HG03520 (cell line): ENCODE results near the gene SLIT3.

Experiments
- ATAC-seq: cut with Tn5 transposase; IDR thresholded peaks from one replicate; pipeline ENCODE4 v1.9.1; 2021; ENCODE audit warnings: mild to moderate bottlenecking, moderate library complexity; ENCODE audit not compliant: unreplicated experiment

Gene SLIT3

DNA sequence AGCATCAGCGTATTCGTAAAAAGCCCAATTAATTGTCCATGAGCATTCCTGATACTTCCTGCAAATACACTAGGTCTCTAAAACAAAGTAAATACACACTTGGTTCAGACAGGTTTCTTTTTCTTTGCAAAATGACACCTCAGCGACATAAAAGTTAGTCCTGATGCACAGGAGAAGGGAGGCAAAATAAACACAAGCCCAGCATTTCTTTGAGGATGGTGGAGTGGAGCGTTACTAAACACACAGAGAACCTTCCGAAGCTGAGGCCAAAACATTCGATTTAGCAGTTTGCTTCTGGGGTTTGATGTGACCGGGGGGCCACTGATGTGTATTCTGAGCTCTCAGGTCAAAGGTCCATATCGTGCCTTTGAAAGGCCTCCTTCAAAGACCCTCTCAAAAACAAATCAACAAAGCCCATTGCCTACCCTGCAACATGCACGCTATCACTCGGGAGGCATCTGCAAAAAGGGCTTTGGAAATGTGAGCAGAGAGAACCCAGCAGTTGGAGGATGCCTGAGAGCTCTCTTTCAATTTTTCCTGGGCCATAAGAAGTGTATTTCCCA, 453.3 kb downstream of the SLIT3 start:
- ATAC-seq: no peak

DNA sequence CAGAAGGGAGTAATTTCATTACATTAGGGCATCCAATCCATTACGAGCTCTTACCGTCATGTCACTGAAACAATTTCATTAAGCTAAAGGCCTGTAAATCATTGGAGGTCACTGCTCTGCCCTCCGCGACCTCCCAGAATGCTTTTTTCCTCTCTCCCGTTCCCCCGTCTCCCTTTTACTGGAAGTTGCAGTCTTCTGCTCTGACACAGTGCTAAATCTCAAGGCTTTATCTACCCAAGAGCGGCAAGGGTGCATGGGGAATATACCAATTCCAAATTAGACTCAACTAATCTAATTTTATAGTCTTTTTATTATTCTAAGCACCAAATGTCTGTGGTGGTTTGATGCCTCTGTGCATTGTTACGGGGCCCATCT, 456.0 kb downstream of the SLIT3 start:
- no peak for ATAC-seq

DNA sequence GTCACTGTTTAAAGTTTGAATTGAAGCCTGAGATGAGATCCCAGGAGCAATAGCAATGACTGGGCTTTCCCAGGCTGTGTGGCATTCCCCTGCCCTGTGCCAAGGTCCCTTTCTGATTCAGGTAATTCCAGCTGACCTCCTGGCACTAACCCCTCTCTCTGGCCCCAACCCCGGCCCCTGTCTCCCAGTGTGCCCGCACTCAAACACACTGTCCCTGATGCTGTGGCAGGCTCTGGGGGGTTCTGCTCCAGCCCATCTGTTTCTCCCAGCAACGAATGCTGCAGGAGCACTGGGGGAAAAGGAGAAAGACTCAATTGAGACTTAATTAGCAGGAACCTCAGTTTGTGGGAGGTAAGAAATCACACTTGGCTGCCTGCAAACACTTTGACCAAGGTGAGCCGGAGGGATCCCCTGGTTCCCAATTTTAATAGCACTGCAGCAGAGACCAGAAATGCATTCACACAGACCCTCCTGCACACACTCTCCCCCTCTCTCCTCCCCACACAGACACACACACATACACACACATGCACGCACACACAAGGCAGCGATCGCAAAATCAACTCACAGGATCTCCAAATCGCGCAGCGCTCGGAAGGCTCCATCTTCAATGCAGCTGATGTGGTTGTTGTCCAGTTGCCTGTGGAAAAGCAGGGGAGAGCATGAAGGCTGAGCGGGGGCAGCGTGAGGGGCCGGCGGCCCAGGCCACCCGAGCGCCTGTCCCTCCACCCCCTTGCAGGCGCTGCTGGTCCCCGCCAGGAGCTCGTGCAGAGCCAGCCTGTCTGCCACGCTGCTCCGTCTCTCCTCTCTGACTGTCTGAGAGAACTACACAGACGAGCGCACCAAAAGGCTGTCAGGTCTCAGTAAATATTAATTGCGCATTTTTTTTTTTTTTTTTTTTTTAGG, 456.7 kb downstream of the SLIT3 start:
- ATAC-seq: no peak

DNA sequence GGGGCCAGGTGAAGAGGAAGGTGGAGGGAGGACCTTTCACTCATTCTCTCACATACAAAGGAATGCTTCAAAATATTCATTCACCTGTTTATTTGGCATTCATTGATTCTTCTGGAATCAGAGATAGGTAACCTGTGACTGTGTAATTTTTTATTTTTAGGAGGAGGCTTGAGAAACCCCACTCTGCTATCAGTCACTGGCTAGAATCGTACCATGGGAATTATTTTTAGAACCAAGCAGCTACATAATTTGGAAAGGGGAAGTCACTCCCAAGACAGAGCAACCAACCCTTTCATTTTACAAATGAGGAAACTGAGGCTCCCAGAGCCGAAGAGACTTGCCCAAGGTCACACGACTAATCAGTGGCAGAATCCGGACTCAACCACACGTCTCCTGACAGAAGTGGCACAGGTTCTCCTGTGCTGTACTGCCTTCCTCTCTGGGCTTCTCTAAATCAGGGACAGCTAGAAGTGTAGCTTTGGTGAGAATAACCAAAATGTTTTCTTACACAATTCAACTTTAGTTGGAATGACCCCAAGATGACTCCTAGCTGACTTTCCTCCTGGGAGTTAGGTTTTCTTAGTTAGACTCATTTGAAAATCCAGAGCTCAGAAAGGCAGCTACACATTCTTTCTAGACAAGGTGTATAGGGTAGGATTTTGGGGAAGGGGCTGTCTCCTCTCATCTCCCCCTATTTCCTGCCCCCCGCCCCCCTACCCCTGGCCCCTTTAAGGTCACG, 457.5 kb downstream of the SLIT3 start:
- no peak for ATAC-seq

DNA sequence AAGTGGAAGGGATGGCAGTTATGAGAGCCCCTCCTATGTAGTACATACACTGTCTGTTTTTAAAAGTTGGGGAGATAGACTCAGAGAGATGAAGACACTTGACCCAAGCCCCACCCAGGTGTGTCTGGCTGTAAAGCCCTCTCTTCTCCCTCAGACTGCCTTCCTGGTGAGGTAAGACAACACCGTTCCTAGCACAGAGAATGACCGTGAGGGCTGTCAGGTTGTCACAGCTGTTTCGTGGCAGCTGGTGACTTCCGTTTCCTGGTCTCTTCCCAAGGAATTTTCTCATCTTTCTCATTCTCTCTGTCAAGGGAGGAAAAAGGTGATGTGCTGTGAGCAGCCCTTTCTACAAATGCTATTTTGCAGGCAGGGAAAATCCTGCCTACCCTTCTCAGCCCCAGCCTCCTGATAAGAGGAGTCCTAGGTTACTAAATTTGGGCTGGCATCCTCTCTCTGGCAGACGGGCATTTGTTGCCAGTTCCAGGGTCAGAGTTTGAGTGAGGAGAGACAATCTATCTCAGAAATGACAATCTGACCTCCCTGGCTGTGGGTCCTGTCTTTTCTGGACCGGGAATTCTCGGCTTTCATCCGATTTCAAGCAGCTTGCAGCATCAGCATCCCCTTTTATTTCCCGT, 458.3 kb downstream of the SLIT3 start:
- ATAC-seq: no peak

DNA sequence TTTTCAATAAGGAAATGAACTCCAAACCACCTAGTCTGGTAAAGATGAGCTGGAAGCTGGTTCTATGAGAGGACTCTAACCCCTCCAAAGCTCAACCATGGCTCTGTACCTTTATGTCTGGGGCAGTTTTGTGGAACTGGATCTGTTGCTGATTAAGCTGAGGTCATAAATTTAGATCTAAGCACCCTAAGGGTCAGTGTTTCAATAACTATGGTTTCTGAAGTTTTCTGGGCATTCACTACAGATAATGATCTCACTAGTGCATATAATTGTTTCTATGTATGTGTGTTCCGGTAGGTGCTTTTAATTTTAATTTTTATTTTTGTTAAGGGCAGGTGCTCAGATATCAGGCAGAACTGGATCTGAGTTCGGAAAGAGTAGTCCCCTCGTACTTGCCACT, 463.1 kb downstream of the SLIT3 start:
- ATAC-seq: no peak

DNA sequence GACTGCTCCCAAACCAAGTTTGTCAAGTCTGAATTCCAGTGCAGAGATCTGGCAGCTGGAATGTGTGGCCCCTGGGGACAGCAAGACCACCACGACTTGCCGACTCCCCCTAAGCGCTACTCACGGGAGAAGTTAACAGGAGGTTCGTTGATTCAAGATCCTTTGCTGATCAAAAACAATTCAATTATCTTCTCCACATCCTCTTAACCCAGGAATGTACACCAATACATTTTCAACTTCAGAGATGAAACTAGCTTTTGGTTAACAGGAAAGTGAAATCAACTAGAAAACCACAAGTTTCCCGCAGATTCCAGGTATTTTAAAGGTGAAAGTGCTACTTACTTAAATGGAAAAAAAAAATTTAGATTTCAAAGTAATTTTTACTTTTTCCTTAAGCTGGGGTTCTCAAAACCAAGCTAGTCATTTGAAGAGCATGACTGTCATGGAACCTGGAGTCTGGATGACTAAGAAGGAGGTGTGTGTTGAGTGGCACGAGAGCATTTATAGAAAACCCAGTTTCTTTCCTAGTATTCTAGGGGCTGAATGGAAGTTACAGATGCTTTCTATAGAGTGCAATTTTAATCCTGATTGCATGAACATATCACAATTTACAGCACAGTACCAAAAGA, 464.2 kb downstream of the SLIT3 start:
- ATAC-seq: no peak

DNA sequence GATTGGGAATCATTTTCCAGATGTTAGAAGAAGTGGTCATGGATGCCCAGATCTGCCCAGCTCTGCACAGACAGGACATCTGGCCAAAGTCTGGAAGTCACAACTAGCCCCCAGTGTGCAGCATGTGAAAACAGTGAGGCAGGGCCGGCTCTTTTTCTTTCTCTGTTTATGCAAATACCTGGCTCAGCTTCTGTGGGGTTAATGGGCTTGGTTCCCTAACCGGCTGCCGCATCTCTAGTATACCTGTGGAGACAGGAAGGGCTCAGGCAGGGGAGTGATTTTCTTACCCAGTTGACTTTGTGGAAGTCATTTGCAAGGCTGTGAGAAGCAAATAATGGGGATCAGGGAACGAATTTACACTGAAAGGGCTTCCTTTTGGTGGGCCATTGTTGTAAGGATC, 467.0 kb downstream of the SLIT3 start:
- ATAC-seq: no peak

DNA sequence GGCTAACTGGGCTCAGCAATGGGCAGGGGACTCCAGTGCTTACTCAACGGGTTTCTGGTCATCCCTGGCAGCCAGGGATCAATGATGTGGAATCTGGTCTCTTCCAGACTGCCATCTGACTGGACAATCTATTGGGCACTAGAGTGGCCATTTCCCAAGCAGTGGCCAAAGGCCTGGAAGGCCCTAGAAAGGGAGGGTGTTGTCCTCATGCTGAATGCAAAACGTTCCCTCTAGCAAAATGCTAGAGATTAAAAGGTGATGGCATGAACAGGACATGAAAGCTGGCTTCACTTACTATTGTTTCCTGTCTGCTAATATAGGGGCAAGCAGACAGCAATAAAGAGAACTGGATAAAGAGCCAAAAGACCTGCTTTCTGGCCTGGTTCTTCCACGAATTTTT, 467.6 kb downstream of the SLIT3 start:
- no peak for ATAC-seq

DNA sequence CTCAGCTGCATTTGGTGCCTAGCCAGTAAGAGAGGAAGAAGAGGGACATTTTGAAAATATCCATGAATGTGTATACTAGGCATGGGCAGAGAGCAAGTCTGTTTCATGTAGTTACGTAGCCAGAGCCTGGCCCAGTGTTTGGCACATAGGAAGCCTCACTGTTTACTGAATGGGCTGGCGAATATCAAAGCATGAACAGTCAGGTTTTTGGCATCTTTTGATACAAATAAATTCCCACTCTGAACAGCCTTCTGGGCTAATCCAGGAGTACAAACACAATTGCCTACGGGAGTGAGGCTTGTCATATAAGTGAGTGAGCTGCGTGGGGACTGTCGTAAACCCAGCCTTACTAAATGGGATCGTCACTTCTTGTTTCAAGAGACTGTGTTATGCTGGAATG, 468.6 kb downstream of the SLIT3 start:
- ATAC-seq: no peak

DNA sequence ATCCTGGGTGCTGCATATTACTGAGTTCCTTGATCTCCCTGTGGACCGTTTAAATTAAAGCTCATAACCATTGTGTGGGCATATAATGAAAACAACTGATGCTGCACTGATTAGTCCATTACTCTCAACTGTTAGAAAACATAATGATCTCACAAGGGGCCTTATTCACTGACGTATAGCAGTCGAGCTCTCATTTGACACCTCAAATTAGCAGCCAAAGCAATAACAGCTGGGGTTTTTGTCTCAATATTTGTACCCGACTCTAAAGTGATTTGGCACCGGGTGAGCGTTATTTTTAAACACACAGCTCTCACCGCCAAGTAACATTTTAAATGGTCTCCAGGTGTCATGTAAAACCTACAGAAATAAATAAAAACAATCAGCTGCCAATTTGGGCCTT, 469.6 kb downstream of the SLIT3 start:
- ATAC-seq: no peak

DNA sequence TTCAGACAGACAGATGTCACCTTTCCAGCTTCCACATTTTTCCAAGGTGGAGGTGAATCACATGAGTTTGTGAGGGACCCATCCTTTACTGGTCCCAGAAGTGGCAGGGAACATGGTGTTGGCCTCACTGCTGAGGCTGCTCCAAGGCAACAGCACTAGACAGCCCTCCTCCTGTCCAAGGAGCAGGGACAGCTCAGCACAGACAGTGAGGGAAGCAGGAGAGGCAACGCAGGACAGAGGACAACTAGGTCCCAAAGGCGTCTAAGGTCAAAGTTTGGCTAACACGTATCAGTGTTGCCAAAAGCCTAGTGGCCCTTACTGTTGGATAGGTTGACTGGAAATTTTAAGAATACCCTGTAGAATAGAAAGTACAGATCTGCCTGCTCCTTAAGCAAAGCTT, 470.1 kb downstream of the SLIT3 start:
- no peak for ATAC-seq

DNA sequence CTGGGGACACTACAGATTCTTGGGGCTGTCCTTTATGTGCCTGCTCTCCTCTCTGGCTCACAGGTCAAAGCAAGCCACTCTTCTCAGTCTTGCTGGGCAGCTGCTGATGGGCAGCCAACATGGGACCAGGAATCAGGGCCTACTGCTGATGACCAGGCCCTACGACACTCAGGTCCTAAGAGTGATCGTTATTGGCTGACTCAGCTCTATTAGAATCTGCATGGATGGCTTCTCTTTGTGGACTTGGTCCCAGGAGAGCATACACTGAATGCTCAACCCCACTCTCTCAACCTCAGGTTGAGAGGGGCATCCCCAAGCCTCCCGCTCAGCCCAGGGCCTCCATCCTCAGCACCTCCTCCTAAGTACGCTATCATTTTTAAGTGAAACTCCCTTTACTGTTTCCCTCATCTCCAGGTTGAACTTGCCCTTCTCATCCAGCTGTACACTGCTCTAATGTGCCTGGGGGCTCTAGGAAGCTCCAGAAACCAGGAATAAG, 471.0 kb downstream of the SLIT3 start:
- ATAC-seq: no peak

DNA sequence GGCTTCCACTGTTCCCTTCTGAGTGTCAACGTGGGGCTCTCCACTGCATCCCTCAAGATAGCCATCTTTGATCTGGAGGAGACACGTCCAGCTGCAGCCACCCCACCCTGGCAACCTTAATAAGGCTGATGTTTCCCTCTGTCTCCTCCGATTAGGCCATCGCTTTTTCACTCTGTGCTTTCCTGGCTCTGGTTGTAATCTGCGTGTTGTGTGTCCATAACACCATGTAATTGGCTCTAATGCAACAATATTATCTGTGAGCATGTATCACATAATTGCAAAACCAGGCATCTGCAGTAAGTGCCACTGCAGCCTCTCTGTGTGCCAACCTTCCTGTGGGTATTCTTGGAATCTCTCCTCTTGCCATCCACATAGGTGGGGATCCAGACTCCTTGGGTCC, 471.9 kb downstream of the SLIT3 start:
- ATAC-seq: no peak

DNA sequence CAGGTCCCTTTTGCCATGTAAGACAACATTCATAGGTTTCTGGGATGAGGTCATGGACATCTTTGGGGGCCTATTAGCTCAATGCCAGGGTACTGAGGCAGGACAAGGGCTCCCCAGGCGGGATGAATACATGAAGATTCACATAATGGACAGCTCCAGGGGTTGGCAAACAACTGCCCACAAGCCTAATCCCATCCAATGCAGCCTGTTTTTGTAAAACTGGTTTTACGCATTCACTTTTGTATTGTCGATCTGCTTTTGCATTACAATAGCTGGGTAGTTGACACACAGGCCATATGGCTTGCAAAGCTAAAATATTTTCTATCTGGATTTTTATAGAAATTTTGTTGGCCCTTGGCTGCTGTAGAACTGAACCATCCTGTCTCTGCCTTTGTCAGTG, 473.3 kb downstream of the SLIT3 start:
- ATAC-seq: no peak

DNA sequence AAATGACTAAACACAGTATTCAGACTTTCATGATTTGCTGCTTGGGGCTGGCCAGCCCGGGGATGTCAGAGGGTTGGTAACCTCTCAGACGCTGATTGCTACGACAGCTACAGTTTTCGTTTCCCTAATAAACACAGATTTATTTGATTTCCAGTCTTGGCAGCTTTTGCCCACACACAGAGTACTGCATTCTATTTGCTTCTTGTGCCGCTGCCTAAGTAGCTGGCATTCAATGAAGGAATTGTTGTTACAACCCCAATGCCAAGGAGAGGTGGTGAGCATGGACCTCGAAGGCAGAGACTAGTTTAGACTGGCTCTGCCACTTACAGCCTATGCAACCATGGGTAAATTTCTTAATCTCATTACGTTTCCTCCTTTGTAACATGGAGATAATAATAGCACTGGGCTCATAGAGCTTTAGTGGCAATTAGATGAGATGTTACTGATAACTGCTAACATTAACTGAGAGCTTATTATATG, 474.7 kb downstream of the SLIT3 start:
- ATAC-seq: no peak

DNA sequence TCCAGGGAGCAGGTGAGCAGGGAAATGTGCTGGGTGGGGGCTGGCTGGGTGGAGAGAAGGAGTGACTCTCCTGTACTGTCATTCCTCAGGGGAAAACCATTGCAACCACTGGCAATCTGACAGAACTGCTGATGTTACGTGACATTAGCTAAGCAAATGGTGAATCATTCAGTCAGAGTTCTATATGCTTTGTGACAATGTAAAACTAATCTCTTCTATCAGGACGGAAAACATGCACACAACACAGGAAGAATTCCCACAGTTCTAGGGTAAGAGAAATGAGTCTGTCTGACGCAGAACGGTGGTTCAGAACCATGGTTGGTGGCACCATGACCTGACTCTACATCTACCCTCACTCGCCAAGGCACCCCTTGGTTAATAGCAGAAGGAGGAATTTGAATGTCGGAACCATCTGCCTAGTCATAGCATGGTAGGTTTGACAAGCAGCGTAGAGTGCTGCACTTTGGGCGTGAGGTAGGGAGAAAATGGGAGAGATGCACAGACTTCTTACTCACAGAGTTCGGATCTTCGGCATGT, 478.1 kb downstream of the SLIT3 start:
- peak; percentile 24 for ATAC-seq

DNA sequence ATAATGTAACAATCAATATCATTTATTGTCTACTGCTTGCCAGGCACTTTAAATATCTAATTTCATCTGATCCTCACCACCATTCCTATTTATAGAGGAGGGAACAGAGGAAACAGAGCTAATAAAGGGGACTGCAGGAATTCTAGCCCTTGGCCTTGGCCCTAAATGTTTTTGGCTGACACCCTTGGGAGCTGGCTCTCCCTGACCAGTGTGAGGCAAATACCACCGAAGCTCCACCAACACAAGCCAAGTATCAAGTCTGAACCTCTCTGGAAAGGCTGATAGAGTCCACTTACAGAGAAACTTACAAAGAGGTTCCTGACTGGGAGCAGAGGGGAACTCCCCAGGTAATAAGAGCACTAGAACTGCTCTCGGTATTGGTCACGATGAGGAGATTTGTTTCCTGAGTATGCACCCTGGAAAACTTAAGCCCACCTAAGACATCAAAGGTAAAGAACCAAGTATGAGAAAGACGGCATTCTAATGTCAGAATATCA, 478.6 kb downstream of the SLIT3 start:
- ATAC-seq: peak; percentile 55

DNA sequence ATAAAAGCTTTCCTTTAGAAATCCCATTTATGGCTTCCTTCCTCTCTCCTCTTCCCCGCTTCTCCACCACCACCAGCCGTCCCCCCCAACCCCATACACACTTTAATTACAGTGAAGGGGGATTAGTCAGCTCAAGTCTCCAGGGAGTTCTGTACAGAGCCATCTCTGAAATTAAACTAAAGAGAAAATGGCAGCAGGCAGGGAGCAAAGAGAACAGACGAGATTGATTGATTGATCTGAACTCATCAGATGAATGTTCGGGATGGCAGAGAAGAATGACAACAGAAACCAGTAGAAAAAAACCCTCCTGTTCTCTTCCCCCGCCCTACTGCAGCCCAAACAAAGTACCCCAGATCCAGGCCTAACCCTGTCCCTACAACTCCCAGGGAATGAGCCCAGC, 480.1 kb downstream of the SLIT3 start:
- ATAC-seq: no peak

DNA sequence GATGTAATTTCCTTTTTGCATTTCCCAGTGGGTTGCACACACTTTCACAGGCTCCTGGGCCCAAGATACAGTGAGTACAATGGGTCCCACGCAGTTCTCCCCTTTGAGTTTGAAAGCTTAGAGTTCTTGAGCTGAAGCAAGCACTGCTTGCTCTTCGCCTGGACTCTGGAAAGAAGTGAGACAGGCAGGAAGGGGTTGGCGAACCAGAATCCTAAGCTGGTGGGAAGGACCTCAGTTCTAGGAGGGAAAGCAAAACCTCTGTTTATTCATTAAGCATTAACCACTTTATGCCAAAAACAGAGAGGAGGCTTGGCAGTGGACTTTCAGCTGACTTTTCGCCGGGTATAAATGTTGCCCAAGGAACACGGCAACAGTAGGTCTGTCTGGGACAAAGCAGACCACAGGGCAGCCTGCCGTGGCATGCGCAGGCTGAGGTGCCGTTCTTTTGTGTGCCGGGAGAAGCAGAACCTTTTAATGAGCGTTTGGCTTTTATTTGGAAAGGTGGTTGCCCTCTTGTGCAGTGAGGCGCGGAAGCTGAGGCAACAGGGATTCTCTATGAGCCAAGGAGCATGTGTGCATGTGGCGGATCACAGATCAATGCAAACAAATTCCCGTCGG, 481.8 kb downstream of the SLIT3 start:
- ATAC-seq: no peak
